Tibial artery (tissue), 4 donors: ENCODE results near the gene BAG5.
A peak's percentile ranks its signal among the peaks of the same experiment; 100 is the strongest.

Source experiments
- DNase-seq, 2 donors: peaks; one replicate each; pipeline ENCODE4 v3.0.0-alpha.2; 2019
- H3K27ac ChIP-seq, 2 donors: fragments of 200-600 bp; sonication (generic) in 1 of 2; 1 replicate in 1 of 2; 2 replicates in 1 of 2; pipeline ENCODE4 v1.5.1; 2018 to 2019; ENCODE audit warnings: mild to moderate bottlenecking in 1 of 2
- H3K27me3 ChIP-seq, 2 donors: fragments of 200-600 bp; sonication (generic) in 1 of 2; one replicate each; pipeline versions ENCODE4 v1.5.1 to v1.6.0; 2016 to 2019
- H3K36me3 ChIP-seq, 3 donors: fragments of 200-600 bp; sonication (generic) in 2 of 3; one replicate each; pipeline ENCODE4 v1.5.1; 2016 to 2019; ENCODE audit warnings: mild to moderate bottlenecking in 2 of 3
- H3K4me1 ChIP-seq, 4 donors: fragments of 200-600 bp; sonication (generic) in 2 of 4; 1 replicate in 3 of 4; 2 replicates in 1 of 4; pipeline ENCODE4 v1.5.1; 2016 to 2019
- H3K4me3 ChIP-seq, 2 donors: fragments of 200-600 bp; sonication (generic) in 1 of 2; 1 replicate in 1 of 2; 2 replicates in 1 of 2; pipeline ENCODE4 v1.5.1; 2018 to 2019; ENCODE audit warnings: mild to moderate bottlenecking in 2 of 2
- H3K9me3 ChIP-seq, 3 donors: fragments of 200-600 bp; sonication (generic) in 1 of 3; one replicate each; pipeline ENCODE4 v1.5.1; 2016 to 2019
- intact Hi-C: fragments of 100-400 bp; cut with DNase I; formaldehyde crosslinking; loops from one replicate; pipeline ENCODE4 v1.15.0; 2023; ENCODE audit warnings: low total_unique reads
- TF ChIP-seq, protein P1 (sequence below), 2 experiments: fragments of 200-600 bp in 1 of 2; fragments of 450-650 bp in 1 of 2; IDR thresholded peaks; one replicate each; pipeline ENCODE4 v1.5.1; 2017 to 2019; ENCODE audit warnings: antibody characterized with exemption in 2 of 2, mild to moderate bottlenecking in 1 of 2, moderate library complexity in 1 of 2

BAG5 gene

DNA sequence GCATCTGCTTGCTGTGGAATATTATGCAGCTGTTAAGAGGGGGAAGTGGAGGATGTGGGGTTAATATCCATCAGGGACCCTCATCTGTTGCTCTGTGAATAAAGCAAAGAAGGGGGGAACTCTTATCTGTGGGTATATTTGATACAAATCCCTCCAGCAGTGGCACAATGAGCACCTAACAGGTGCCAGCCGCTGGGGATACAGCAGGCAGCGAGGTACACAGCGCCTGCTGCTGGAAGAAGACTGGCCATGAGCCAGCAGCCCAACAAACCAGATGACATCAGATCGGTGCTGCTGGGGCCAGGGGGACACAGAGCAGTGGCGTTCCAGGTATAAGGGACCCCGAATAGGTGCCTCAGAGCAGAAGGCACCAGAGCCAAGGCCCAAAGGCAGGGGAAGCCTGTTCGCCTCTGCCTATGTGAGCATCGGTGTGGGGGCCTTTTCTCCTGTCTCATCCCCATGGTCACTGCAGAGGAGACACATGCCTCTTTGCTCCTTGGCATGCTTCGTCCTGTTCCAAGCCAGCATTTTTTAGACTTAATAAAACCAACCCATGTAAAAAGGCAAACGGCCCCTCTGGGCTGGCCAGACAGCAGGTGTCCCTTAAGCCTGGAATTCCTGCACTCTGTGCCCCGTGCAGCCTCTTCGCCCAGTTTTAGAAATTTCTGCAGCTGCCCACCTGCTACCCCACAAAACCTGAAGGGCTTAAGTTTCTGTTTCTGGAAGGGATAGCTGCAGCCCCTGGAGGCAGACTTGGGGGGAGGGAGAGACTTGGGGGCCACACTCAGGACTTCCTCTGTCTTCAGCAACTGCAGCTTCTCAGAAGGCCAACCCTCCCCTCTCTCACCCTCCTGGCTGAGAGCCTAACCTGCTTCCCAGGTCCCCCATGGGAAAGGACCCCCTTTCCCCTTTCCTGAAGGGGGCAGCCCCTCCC is 38.2 kb downstream of the BAG5 start:
- DNase-seq = no peak
- Histone ChIP-seq H3K27me3 (no peaks in the 10 kb centered on the region), H3K9me3 (no peaks in the 10 kb centered on the region), H3K27ac (no peak overlapping the region), H3K36me3 (peaks cover 4 to 7% (median 5%) of the 10 kb centered on the region in 3 donors), H3K4me1 (peaks cover 0 to 58% (median 46%) of the 10 kb centered on the region in 4 donors), H3K4me3 (no peak overlapping the region)
- intact Hi-C loops = no loop called here
- TF ChIP-seq, protein P1, sequence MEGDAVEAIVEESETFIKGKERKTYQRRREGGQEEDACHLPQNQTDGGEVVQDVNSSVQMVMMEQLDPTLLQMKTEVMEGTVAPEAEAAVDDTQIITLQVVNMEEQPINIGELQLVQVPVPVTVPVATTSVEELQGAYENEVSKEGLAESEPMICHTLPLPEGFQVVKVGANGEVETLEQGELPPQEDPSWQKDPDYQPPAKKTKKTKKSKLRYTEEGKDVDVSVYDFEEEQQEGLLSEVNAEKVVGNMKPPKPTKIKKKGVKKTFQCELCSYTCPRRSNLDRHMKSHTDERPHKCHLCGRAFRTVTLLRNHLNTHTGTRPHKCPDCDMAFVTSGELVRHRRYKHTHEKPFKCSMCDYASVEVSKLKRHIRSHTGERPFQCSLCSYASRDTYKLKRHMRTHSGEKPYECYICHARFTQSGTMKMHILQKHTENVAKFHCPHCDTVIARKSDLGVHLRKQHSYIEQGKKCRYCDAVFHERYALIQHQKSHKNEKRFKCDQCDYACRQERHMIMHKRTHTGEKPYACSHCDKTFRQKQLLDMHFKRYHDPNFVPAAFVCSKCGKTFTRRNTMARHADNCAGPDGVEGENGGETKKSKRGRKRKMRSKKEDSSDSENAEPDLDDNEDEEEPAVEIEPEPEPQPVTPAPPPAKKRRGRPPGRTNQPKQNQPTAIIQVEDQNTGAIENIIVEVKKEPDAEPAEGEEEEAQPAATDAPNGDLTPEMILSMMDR (IDR thresholded peaks at IDR 0.05) = no peak

GRCh38 chr14:103523575-103523954 is 38.9 kb downstream of the BAG5 start:
- no peaks in the 10 kb centered on the region for H3K27me3 ChIP-seq
- H3K36me3 ChIP-seq = peaks cover 4 to 7% (median 5%) of the 10 kb centered on the region in 3 donors
- peaks cover 0 to 63% (median 51%) of the 10 kb centered on the region in 4 donors for H3K4me1 ChIP-seq
- no peak overlapping the region for H3K4me3 ChIP-seq
- H3K27ac ChIP-seq = no peak overlapping the region
- intact Hi-C loops = no loop called here
- TF ChIP-seq, protein P1 (IDR thresholded peaks at IDR 0.05) = no peak
- H3K9me3 ChIP-seq = no peaks in the 10 kb centered on the region
- DNase-seq = no peak

DNA sequence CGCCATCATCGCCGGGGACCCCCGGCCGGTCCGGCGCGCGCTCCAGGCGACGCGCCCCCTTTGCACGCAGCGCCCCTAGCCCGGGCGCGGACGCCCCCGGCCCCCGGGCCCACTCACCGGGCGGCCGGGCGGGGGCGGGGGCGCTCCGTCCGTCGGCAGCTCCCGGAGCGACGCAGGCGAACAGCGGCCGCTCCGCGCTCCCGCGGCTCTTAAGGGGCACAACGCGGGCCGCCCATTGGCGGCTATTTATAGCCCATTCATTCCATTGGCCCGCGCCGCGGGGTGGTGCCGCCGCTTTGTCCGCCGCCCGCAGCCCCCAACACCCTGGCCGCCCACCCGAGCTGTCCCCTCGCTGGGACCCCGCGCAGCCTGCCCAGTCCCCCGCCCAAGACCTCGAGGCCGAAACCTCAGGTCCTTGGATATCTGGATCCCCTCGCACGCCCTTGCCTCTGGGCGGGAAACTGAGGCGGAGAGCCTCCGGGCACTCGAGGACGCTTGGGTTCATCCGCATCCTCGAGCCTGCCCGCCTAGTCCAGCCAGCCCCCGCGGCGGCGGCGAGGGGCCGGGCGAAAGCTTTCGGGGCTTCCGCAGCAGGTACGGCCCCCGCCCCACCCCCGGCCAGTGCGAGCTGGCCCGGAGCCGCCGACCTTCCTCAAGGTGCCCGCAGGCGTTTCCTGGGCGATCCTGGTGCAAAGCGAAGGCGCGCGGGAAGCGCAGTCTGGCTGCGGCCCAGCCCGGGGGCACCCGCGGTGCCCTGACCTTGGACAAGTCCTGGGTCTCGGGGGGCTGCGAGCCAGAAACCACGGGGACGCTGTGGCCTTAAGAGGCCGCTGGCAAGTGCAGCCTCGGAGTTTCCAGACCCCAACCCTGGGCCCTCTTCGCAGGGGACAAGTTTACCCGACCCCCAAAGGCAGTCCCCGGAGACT is 39.5 kb downstream of the BAG5 start, which contains the start of gene CKB:
Gene CKB, minus strand, starts transcription at position 182 of the 926 bp plus-strand sequence. CDS start 337 bp downstream, outside the sequence.
- peak in 1 of 2 donors; percentile 89 for DNase-seq
- TF ChIP-seq, protein P1 (IDR thresholded peaks at IDR 0.05) = no peak

DNA sequence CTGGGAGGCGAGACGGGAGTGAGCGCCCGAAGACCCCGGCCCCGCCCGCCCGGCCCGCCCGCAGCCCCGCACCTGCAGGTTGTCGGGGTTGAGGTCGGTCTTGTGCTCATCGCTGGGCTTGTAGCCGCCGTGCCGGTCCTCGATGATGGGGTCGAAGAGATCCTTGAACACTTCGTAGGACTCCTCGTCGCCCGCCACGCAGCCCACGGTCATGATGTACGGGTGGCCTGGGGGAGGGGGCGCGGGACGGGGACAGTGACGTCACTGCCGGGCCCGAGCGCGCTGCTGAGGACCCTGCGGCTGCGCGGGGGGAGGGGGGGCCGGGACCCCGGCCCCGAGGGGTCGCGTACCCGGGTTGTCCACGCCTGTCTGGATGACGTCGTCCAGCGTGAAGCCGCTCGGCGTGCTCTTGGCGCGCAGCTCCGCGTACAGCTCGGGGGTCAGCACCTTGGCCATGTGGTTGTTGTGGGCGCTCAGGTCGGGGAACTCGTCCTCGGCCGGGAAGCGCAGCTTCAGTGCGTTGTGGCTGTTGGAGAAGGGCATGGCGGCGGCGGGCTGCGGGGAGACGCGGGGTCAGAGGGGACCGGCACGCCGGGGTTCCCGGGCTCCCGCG is 40.4 kb downstream of the BAG5 start:
- H3K4me1 ChIP-seq = peaks cover 0 to 57% (median 47%) of the 10 kb centered on the region in 4 donors
- peaks cover 4 to 7% (median 5%) of the 10 kb centered on the region in 3 donors for H3K36me3 ChIP-seq
- H3K4me3 ChIP-seq = peak overlapping the region; percentile 65 to 85
- TF ChIP-seq, protein P1 (IDR thresholded peaks at IDR 0.05) = no peak
- H3K9me3 ChIP-seq = no peaks in the 10 kb centered on the region
- peak overlapping the region; percentile 84 to 90 for H3K27ac ChIP-seq
- peak in 1 of 2 donors; percentile 80 for DNase-seq
- intact Hi-C loops = loop anchor here (2.0 kb wide), 1 partner anchor 19 kb away; no protein-coding TSS in a partner anchor
- H3K27me3 ChIP-seq = no peaks in the 10 kb centered on the region

More for the DNA sequence above, 39.5 kb downstream of the BAG5 start, which contains the start of gene CKB:
- Histone ChIP-seq H3K4me3 (peak within 1 kb of the TSS; percentile 65 to 85), H3K27me3 (no peaks in the 10 kb centered on the region), H3K4me1 (peaks cover 0 to 63% (median 51%) of the 10 kb centered on the region in 4 donors), H3K27ac (peak within 1 kb of the TSS; percentile 84 to 90), H3K36me3 (peaks cover 4 to 7% (median 5%) of the 10 kb centered on the region in 3 donors), H3K9me3 (no peaks in the 10 kb centered on the region)
- intact Hi-C loops = no loop called here
